ENCODE data around the gene STAG3. TPM values are rescaled to one million over a fixed set of nuclear protein-coding genes. Genes with fewer than 3 reads are reported as not detected.

STAG3 gene
- total and polyA plus RNA-seq, 9 of the 15 experiments (the other 6 are each of a cell fraction or from before 2014, with no cell fraction given): 0.54 to 2.5 (median 1.7) TPM

GRCh38 chr7:100155553-100156317 is 22.0 kb upstream of the STAG3 start (continued):
- TF ChIP-seq KAT7 (CRISPR knock-in tag; IDR thresholded peaks at IDR 0.05; ENCODE audit: borderline replicate concordance): peak; percentile 1; the same call in 1 of the 2 replicates
- no peak for TF ChIP-seq ZNF445 (CRISPR knock-in tag; IDR thresholded peaks at IDR 0.05; ENCODE audit: low read depth)
- no peak; the same call in none of the 2 replicates for TF ChIP-seq PTBP1 (IDR thresholded peaks at IDR 0.05; ENCODE audit: low read depth, low read length)
- 0 out of 2 replicates have a peak, but pooled peaks have one; percentile 24 for TF ChIP-seq ETS1 (conservative IDR thresholded peaks at IDR 0.05; ENCODE audit: control insufficient read depth, low read depth, low read length)
- no peak for TF ChIP-seq SIX5 (IDR thresholded peaks at IDR 0.05; ENCODE audit: borderline replicate concordance in 1 of 2, insufficient read depth in 1 of 2, low read depth in 1 of 2, low read length in 2 of 2)
- no peak for TF ChIP-seq MLLT1 (IDR thresholded peaks at IDR 0.05)
- TF ChIP-seq ERF (CRISPR knock-in tag; IDR thresholded peaks at IDR 0.05): 0 out of 2 replicates have a peak, but pooled peaks have one; percentile 10
- TF ChIP-seq KDM1A (IDR thresholded peaks at IDR 0.05): peak; percentile 83 to 88
- TF ChIP-seq SMAD4 (CRISPR knock-in tag; conservative IDR thresholded peaks at IDR 0.05): no peak
- TF ChIP-seq SAFB (IDR thresholded peaks at IDR 0.05; ENCODE audit: borderline replicate concordance, low read depth, low read length): no peak
- no peak for TF ChIP-seq CBX2 (IDR thresholded peaks at IDR 0.05; ENCODE audit: insufficient read depth, low read length, poor library complexity, severe bottlenecking)
- TF ChIP-seq KDM4B (IDR thresholded peaks at IDR 0.05; ENCODE audit: borderline replicate concordance in 2 of 2, low read depth in 1 of 2): no peak
- TF ChIP-seq SIN3A (IDR thresholded peaks at IDR 0.05; ENCODE audit: borderline replicate concordance in 2 of 2, control insufficient read depth in 1 of 2, low read depth in 2 of 2, low read length in 2 of 2): no peak
- no peak for TF ChIP-seq NUFIP1 (IDR thresholded peaks at IDR 0.05; ENCODE audit: partially characterized antibody)
- TF ChIP-seq ZEB2 (IDR thresholded peaks at IDR 0.05): no peak
- no peak for TF ChIP-seq EZH2 (IDR thresholded peaks at IDR 0.05; ENCODE audit: borderline replicate concordance, low read depth, low read length)
- peak; percentile 94; the same call in 1 of the 2 replicates for TF ChIP-seq SMARCA5 (IDR thresholded peaks at IDR 0.05)
- TF ChIP-seq BCOR (IDR thresholded peaks at IDR 0.05): peak; percentile 98
- TF ChIP-seq ZKSCAN8 (CRISPR knock-in tag; IDR thresholded peaks at IDR 0.05): no peak
- no peak for TF ChIP-seq ZNF518B (CRISPR knock-in tag; IDR thresholded peaks at IDR 0.05)
- no peak for TF ChIP-seq RBM34 (IDR thresholded peaks at IDR 0.05; ENCODE audit: borderline replicate concordance, insufficient read depth, low read length)
- TF ChIP-seq BRD9 (IDR thresholded peaks at IDR 0.05; ENCODE audit: low read depth, partially characterized antibody): no peak

Measured in K562 (cell line).